ENCODE data around the gene COL10A1.

GRCh38 chr6:116154887-116155286, 29.0 kb upstream of the COL10A1 start:
- TF ChIP-seq CTCF (tag by site-specific recombination; IDR thresholded peaks at IDR 0.05): no peak
- TF ChIP-seq ZNF175 (tag by site-specific recombination; IDR thresholded peaks at IDR 0.05): no peak
- no peak for TF ChIP-seq WT1 (tag by site-specific recombination; IDR thresholded peaks at IDR 0.05)
- no peak for TF ChIP-seq ZNF571 (tag by site-specific recombination; IDR thresholded peaks at IDR 0.05)
- no peak for TF ChIP-seq ELK4 (IDR thresholded peaks at IDR 0.05; ENCODE audit: borderline replicate concordance, low read depth, low read length)
- TF ChIP-seq PBX3 (CRISPR knock-in tag; IDR thresholded peaks at IDR 0.05): no peak
- no peak for TF ChIP-seq ZNF555 (tag by site-specific recombination; conservative IDR thresholded peaks at IDR 0.05)
- no peak for TF ChIP-seq OVOL3 (tag by site-specific recombination; IDR thresholded peaks at IDR 0.05)
- no peak for TF ChIP-seq ZNF121 (tag by site-specific recombination; IDR thresholded peaks at IDR 0.05)

Measured in HEK293 (cell line).